T-helper 2 cell treated with Interferon-gamma antibody and Interleukin-4, amounts not matched to agents 5 μg/mL and 100 μg/mL, for 36 hours (primary cell): Measurements from ENCODE around the gene GRB2.
"Not testable (repeated sequence)": the region's sequence is repeated elsewhere in the genome, so short reads cannot be mapped to it uniquely, and the experiment has no call there.

ENCODE experiments used
- DNase-seq: peaks from one replicate; pipeline ENCODE4 v3.0.0; 2021; ENCODE audit warnings: low spot score
- H3K27ac Mint-ChIP-seq: one replicate; pipeline ENCODE4 v1.8.0; 2021; ENCODE audit warnings: mild to moderate bottlenecking, mixed read lengths
- H3K27me3 Mint-ChIP-seq: one replicate; pipeline ENCODE4 v1.8.0; 2021; ENCODE audit warnings: low read depth, mixed read lengths
- H3K36me3 Mint-ChIP-seq: one replicate; pipeline ENCODE4 v1.8.0; 2021; ENCODE audit warnings: low read depth, mixed read lengths
- H3K4me1 Mint-ChIP-seq: one replicate; pipeline ENCODE4 v1.8.0; 2021; ENCODE audit warnings: low read depth, mixed read lengths
- H3K4me3 Mint-ChIP-seq: one replicate; pipeline ENCODE4 v1.8.0; 2022; ENCODE audit warnings: mild to moderate bottlenecking, moderate library complexity, mixed read lengths
- H3K9me3 Mint-ChIP-seq: one replicate; pipeline ENCODE4 v1.8.0; 2021; ENCODE audit warnings: mixed read lengths

Gene GRB2

GRCh38 chr17:75405365-75406221 lies at the start of gene GRB2:
TSS of gene GRB2 (minus strand) at chr17:75405678. CDS start at chr17:75393628, 12,050 bp downstream.
- no peaks in the 10 kb centered on the region for H3K27me3 Mint-ChIP-seq
- peak within 1 kb of the TSS; percentile 99 for H3K27ac Mint-ChIP-seq
- peaks cover 18% of the 10 kb centered on the region for H3K36me3 Mint-ChIP-seq
- no peaks in the 10 kb centered on the region for H3K9me3 Mint-ChIP-seq
- H3K4me1 Mint-ChIP-seq = peaks cover 44% of the 10 kb centered on the region
- H3K4me3 Mint-ChIP-seq = peak within 1 kb of the TSS; percentile 98
- DNase-seq = peak; percentile 100

GRCh38 chr17:75454672-75455071 lies 49.2 kb upstream of the GRB2 start:
- not testable (repeated sequence) for H3K27ac Mint-ChIP-seq, H3K27me3 Mint-ChIP-seq, H3K9me3 Mint-ChIP-seq, H3K36me3 Mint-ChIP-seq, DNase-seq, H3K4me3 Mint-ChIP-seq
- peaks cover 30% of the 10 kb centered on the region for H3K4me1 Mint-ChIP-seq

DNA sequence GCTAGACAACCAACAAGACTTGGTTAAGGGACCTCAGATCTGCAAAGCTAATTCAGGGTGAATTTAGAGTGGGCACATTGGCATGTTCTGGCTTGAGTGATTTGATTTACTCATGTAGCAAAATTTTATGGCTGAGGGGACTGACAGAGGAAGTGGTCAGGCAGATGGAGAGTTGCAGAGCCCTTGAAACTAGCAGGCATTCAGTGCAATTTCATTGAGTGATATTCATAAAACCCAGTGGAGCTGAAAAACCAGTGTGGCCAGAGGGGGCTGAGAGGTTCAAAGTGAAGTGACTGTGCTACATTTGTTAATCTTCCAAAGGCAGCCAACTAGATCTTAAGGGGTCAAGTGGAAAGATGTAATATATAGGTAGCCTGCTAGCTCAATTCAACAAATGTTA lies 48.7 kb upstream of the GRB2 start:
- H3K4me1 Mint-ChIP-seq = peaks cover 29% of the 10 kb centered on the region
- no peak for DNase-seq
- H3K27me3 Mint-ChIP-seq = no peaks in the 10 kb centered on the region
- no peaks in the 10 kb centered on the region for H3K9me3 Mint-ChIP-seq
- no peak overlapping the region for H3K4me3 Mint-ChIP-seq
- H3K36me3 Mint-ChIP-seq = no peaks in the 10 kb centered on the region
- H3K27ac Mint-ChIP-seq = no peak overlapping the region

DNA sequence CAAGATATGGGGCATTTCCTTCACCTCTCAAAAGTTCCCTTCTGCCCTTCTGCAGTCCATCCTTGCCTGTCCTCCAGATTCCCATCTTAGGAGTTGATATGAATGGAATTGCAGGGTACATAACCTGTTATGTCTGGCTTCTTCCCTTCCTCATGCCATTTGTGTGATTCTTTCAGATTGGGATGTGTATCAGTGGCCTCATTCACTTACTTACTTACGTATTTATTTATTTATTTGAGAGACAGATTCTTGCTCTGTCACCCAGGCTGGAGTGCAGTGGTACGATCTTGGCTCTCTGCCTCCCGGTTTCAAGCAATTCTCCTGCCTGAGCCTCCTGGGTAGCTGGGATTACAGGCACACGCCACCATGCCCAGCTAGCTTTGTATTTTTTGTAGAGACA lies 44.8 kb upstream of the GRB2 start:
- H3K27ac Mint-ChIP-seq = no peak overlapping the region
- no peaks in the 10 kb centered on the region for H3K27me3 Mint-ChIP-seq
- no peaks in the 10 kb centered on the region for H3K9me3 Mint-ChIP-seq
- no peaks in the 10 kb centered on the region for H3K36me3 Mint-ChIP-seq
- DNase-seq = no peak
- H3K4me1 Mint-ChIP-seq = peaks cover 12% of the 10 kb centered on the region
- H3K4me3 Mint-ChIP-seq = no peak overlapping the region

DNA sequence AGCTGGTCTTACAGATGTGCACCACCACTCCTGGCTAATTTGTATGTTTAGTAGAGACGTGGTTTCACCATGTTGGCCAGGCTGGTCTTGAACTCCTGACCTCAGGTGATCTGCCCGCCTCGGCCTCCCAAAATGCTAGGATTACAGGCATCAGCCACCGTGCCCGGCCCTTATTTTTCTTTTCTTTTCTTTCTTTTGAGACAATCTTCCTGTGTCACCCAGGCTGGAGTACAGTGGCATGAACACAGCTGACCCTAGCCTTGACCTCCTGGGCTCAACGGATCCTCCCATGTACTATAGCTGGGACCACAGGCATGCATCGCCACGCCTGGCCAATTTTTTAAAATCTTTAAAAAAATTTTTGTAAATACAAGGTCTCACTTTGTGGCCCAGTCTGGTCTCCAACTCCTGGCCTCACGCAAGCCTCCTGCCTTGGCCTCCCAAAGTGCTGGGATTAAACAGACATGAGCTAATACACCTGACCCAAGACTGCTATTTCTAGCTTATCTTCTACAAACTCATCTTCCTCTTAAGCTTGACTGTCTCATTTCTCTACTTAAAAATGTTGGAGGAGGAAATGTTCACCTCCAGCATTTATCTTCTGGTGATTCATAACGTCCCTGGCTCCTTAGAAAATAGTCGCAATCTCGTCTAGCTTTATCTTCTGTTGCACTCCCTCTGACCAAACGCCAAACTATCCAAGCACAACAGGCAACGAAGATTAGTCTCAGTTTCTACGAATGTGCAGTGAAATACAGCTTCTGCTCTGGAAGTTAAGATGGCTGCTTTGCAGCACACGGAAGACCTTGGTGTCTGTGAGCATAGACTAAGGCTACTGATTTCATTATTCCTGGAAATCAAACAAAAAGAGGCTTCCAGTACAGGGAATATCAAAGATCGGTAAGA lies 42.7 kb upstream of the GRB2 start:
- Mint-ChIP-seq H3K4me1 (peaks cover 3% of the 10 kb centered on the region), H3K27me3 (no peaks in the 10 kb centered on the region), H3K27ac (no peak overlapping the region), H3K4me3 (no peak overlapping the region), H3K36me3 (no peaks in the 10 kb centered on the region), H3K9me3 (no peaks in the 10 kb centered on the region)
- no peak for DNase-seq

DNA sequence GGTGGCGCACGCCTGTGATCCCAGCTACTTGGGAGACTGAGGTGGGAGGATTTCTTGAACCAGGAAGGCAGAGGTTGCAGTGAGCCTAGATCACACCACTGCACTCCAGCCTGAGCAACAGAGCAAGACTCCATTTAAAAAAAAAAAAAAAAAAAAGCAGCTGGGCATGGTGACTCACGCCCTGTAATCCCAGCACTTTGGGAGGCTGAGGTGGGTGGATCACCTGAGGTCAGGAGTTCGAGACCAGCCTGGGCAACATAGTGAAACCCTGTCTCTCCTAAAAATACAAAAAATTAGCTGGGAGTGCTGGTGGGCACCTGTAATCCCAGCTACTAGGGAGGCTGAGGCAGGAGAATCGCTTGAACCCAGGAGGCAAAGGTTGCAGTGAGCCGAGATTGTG lies 40.4 kb upstream of the GRB2 start:
- H3K27ac Mint-ChIP-seq, H3K9me3 Mint-ChIP-seq, DNase-seq, H3K36me3 Mint-ChIP-seq, H3K4me1 Mint-ChIP-seq, H3K27me3 Mint-ChIP-seq, H3K4me3 Mint-ChIP-seq: not testable (repeated sequence)

DNA sequence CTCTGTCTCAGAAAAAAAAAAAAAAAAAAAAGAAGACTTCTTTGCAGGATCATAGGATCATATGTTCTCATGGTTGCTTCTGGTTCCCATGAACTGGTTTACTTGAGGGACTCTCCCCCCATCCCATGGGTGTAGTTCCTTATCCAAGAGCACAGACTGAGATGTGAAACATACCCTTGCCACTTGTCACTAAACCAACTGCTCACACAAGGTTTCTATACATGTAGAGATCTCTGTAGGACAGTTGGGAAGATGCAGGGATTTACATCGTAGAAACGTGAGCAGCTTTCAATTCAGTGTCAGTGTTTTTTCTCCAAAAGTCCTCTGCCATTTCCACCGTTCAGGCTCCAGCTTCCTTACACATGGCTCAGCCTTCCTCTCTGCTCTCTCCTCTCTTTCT lies 39.8 kb upstream of the GRB2 start:
- no peak overlapping the region for H3K4me3 Mint-ChIP-seq
- no peak overlapping the region for H3K27ac Mint-ChIP-seq
- no peak for DNase-seq
- H3K27me3 Mint-ChIP-seq = peaks cover 3% of the 10 kb centered on the region
- no peaks in the 10 kb centered on the region for H3K36me3 Mint-ChIP-seq
- H3K4me1 Mint-ChIP-seq = peaks cover 3% of the 10 kb centered on the region
- H3K9me3 Mint-ChIP-seq = no peaks in the 10 kb centered on the region

DNA sequence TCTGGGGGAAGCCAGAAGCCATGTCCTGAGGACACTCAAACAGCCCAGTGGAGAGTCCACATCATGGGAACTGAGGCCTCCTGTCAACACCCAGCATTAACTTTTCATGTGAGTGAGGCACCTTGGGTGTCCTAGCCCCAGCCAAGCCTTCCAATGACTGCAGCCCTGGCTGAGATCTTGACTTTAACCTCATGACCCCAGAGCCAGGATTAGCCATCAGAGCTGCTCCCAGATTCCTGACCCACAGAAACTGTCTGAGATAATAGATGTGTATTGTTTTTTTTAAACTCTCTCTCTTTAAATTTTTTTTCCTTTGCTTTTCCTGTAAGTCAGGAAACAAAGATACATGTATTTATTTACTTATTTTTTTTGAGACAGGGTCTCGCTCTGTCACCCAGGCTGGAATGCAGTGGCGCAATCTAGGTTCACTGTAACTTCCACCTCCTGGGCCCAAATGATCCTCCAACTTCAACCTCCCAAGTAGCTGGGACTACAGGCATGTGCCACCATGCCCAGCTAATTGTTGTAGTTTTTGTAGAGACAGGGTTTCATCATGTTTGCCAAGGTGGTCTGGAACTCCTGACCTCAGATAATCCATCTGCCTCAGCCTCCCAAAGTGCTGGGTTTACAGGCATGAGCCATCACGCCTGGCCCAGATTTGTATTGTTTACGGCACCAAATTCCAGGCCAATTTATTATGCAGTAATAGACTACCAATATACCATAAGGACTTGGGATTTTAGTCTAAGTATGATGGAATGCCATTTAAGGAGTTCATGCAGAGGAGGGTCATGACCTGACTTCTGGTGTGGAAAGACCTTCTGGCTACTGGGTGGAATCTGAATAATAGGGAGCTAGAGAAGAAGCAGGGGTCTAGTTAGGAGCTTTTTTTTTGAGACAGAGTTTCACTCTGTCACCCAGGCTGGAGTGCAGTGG lies 37.0 kb upstream of the GRB2 start:
- Mint-ChIP-seq H3K4me1 (no peaks in the 10 kb centered on the region), H3K27me3 (peaks cover 6% of the 10 kb centered on the region), H3K27ac (no peak overlapping the region), H3K9me3 (no peaks in the 10 kb centered on the region), H3K36me3 (no peaks in the 10 kb centered on the region), H3K4me3 (no peak overlapping the region)
- no peak for DNase-seq

GRCh38 chr17:75440738-75441448 lies 35.4 kb upstream of the GRB2 start:
- no peak for DNase-seq
- peaks cover 5% of the 10 kb centered on the region for H3K4me1 Mint-ChIP-seq
- H3K9me3 Mint-ChIP-seq = no peaks in the 10 kb centered on the region
- no peak overlapping the region for H3K27ac Mint-ChIP-seq
- H3K27me3 Mint-ChIP-seq = peaks cover 8% of the 10 kb centered on the region
- no peaks in the 10 kb centered on the region for H3K36me3 Mint-ChIP-seq
- no peak overlapping the region for H3K4me3 Mint-ChIP-seq

DNA sequence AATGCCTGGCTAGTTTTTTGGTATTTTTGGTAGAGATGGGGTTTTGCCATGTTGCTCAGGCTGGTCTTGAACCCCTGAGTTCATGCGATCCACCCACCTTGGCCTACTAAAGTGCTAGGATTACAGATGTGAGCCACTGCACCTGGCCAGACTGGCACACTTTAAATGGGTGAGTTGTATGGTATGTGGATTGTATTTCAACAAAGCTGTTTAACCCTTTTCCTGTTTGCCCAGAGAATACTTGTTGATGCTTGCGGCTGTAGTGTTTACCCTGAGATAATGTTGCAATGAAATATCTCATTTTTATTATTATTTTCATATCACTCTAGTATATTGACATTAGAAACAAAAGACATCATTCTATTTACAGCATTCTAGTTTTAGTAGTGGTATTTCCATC lies 33.8 kb upstream of the GRB2 start:
- Mint-ChIP-seq H3K27me3 (peaks cover 18% of the 10 kb centered on the region), H3K27ac (no peak overlapping the region), H3K4me1 (peaks cover 12% of the 10 kb centered on the region), H3K4me3 (no peak overlapping the region), H3K9me3 (no peaks in the 10 kb centered on the region), H3K36me3 (no peaks in the 10 kb centered on the region)
- DNase-seq = no peak

DNA sequence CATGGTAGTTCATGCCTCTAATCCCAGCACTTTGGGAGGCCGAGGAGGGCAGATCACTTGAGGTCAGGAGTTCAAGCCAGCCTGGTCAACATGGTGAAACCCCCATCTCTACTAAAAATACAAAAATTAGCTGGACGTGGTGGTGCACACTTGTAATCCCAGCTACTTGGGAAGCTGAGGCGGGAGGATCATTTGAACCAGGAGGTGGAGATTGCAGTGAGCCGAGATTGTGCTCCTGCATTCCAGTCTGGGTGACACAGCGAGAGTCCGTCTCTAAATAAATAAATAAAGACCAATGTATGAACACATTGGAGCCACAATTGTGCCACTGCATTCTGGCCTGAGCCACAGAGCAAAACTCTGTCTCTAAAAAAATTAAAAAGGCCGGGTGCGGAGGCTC lies 31.9 kb upstream of the GRB2 start:
- not testable (repeated sequence) for H3K27ac Mint-ChIP-seq, H3K4me3 Mint-ChIP-seq, H3K9me3 Mint-ChIP-seq, H3K36me3 Mint-ChIP-seq, DNase-seq
- peaks cover 12% of the 10 kb centered on the region for H3K4me1 Mint-ChIP-seq
- peaks cover 29% of the 10 kb centered on the region for H3K27me3 Mint-ChIP-seq

- H3K4me1 Mint-ChIP-seq = peaks cover 15% of the 10 kb centered on the region
- not testable (repeated sequence) for H3K36me3 Mint-ChIP-seq
Measured at GRCh38 chr17:75434433-75434832, 29.0 kb upstream of the GRB2 start.

DNA sequence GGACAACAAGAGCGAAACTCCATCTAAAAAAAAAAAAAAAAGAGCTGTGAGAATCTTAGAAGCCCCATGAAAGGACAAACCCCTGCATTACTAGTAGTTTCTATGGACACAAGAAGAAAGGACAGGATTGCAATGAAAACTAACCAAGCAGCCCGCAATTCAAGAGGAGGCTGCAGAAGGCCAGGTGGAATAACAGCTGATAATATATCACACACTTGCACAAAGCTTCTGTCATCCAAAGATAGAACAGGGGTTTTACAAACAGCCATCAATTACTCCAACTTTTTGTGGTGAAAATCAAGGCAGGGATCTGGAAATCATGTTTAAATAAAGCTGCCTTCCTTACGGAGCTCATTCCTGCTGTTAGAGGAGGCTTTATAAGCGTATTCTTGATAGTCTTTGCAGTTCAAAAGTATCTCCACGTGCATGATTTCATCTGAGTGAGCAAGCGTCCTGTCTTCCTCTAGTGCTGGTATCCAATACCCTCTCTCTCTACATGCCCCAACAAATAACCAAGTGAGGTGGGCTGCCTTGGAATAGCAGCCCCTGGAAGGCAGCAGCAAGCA lies 27.8 kb upstream of the GRB2 start:
- no peak overlapping the region for H3K27ac Mint-ChIP-seq
- no peak overlapping the region for H3K4me3 Mint-ChIP-seq
- no peak for DNase-seq
- no peaks in the 10 kb centered on the region for H3K36me3 Mint-ChIP-seq
- H3K27me3 Mint-ChIP-seq = peaks cover 43% of the 10 kb centered on the region
- H3K9me3 Mint-ChIP-seq = no peaks in the 10 kb centered on the region
- H3K4me1 Mint-ChIP-seq = peaks cover 15% of the 10 kb centered on the region

More at GRCh38 chr17:75434433-75434832, 29.0 kb upstream of the GRB2 start:
- H3K27me3 Mint-ChIP-seq = peaks cover 39% of the 10 kb centered on the region
- H3K27ac Mint-ChIP-seq, H3K4me3 Mint-ChIP-seq, DNase-seq, H3K9me3 Mint-ChIP-seq: not testable (repeated sequence)
